DMS 273 treated with DMSO at 0.1 percent for 48 hours (cell line): ENCODE results near the gene OR51T1.

Experiments
- DNase-seq: peaks from one replicate; lab custom pipeline; 2025; lab: John Stamatoyannopoulos, UW

OR51T1 gene

DNA sequence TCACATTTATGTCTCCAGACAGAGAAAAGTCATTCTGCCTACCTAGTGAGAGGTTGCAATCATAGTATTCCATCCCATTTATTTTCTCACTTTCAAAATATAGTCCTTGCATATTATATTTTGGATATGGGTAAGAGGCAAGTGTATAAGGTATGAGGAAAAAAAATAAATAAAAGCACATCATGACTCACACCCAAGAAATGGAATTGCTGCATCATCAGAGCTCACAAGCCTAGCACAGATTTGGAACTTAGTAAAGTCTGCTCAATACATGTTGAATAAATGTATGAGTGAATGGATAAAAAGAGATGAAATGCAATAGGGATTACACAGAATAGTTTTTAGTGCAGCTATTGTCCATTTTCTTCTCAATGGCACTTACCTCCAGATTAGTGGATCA lies 44.9 kb downstream of the OR51T1 start:
- DNase-seq: no peak
